AG08396 (cell line): Measurements from ENCODE around the gene TTC12.

ENCODE experiments used
- DNase-seq: peaks from one replicate; pipeline ENCODE4 v3.0.0; 2012; ENCODE audit warnings: low spot score, mixed read lengths

TTC12 gene

GRCh38 chr11:113324250-113324649 is 9.9 kb downstream of the TTC12 start:
- DNase-seq = no peak

GRCh38 chr11:113329725-113330124 is 15.3 kb downstream of the TTC12 start:
- no peak for DNase-seq

- DNase-seq = no peak
Measured at GRCh38 chr11:113331441-113331840, 17.1 kb downstream of the TTC12 start.

- no peak for DNase-seq
Measured at GRCh38 chr11:113332023-113332422, 17.6 kb downstream of the TTC12 start.

GRCh38 chr11:113332638-113333329 is 18.4 kb downstream of the TTC12 start:
- DNase-seq = no peak

GRCh38 chr11:113334183-113334582 is 19.8 kb downstream of the TTC12 start:
- no peak for DNase-seq

GRCh38 chr11:113338730-113339129 is 24.3 kb downstream of the TTC12 start:
- DNase-seq = no peak

- DNase-seq = no peak
Measured at GRCh38 chr11:113339929-113340589, 25.7 kb downstream of the TTC12 start.

GRCh38 chr11:113341388-113342165 is 27.2 kb downstream of the TTC12 start:
- DNase-seq = no peak

GRCh38 chr11:113345978-113346377 is 31.6 kb downstream of the TTC12 start:
- no peak for DNase-seq

GRCh38 chr11:113349528-113349927 is 35.1 kb downstream of the TTC12 start:
- DNase-seq = no peak

GRCh38 chr11:113350336-113351067 is 36.1 kb downstream of the TTC12 start:
- DNase-seq = no peak

GRCh38 chr11:113351068-113351450 is 36.7 kb downstream of the TTC12 start:
- DNase-seq = no peak

- no peak for DNase-seq
Measured at GRCh38 chr11:113351480-113351879, 37.1 kb downstream of the TTC12 start.

GRCh38 chr11:113356203-113356602 is 41.8 kb downstream of the TTC12 start:
- no peak for DNase-seq

- no peak for DNase-seq
Measured at GRCh38 chr11:113363406-113363805, 49.0 kb downstream of the TTC12 start.

GRCh38 chr11:113363996-113364641 is 49.7 kb downstream of the TTC12 start:
- DNase-seq = no peak

GRCh38 chr11:113365895-113366294 is 51.5 kb downstream of the TTC12 start:
- DNase-seq = no peak

GRCh38 chr11:113369411-113369810 is 55.0 kb downstream of the TTC12 start:
- DNase-seq = no peak

- DNase-seq = no peak
Measured at GRCh38 chr11:113370634-113371033, 56.3 kb downstream of the TTC12 start.

- DNase-seq = no peak
Measured at GRCh38 chr11:113372309-113372708, 57.9 kb downstream of the TTC12 start.

GRCh38 chr11:113373306-113373705 is 58.9 kb downstream of the TTC12 start:
- peak; percentile 52 for DNase-seq
